Measurements from ENCODE around the gene IFI27L2. TPM values are rescaled to one million over a fixed set of nuclear protein-coding genes. Genes with fewer than 3 reads are reported as not detected.

IFI27L2 gene
- total RNA-seq, 2 experiments from 2014 or later, result 52.6 to 102 TPM

GRCh38 chr14:94102768-94103482 is 26.5 kb downstream of the IFI27L2 start:
- Histone ChIP-seq H3K9me3 (ENCODE audit: low read length) (no peaks in the 10 kb centered on the region), H2AFZ (ENCODE audit: low read length) (no peak overlapping the region), H4K20me1 (ENCODE audit: insufficient read depth, low read length) (no peaks in the 10 kb centered on the region), H3K36me3 (ENCODE audit: insufficient read depth, low read length) (no peaks in the 10 kb centered on the region), H3K4me3 (ENCODE audit: low read depth, low read length, poor library complexity, severe bottlenecking) (no peak overlapping the region), H3K4me2 (ENCODE audit: low read length) (no peak overlapping the region), H3K9me2 (ENCODE audit: insufficient read depth, low read length) (no peaks in the 10 kb centered on the region), H3K79me2 (ENCODE audit: insufficient read depth, low read depth, low read length) (no peaks in the 10 kb centered on the region), H3K27ac (ENCODE audit: low read depth, low read length, poor library complexity, severe bottlenecking) (no peak overlapping the region), H3K4me1 (ENCODE audit: insufficient read depth, low read length, poor library complexity, severe bottlenecking) (no peaks in the 10 kb centered on the region)
- ChIA-PET CTCF (ENCODE audit: unreplicated experiment) (interaction anchor here (0.6 kb wide), 1 partner anchor 27 kb away, joined by 3 read pairs; no protein-coding TSS in a partner anchor), POLR2A (no interaction called here)
- intact Hi-C loops (cut with micrococcal nuclease; ENCODE audit: unreplicated experiment), result no loop called here
- no peak for TF ChIP-seq EZH2phosphoT487 (IDR thresholded peaks at IDR 0.05; ENCODE audit: borderline replicate concordance, low read depth, low read length)
- TF ChIP-seq CTCF (conservative IDR thresholded peaks at IDR 0.05; ENCODE audit: low read length), result no peak
- no TSS peak for BruUV-seq (replicated peaks)
- DNase-seq (ENCODE audit: low spot score), result no peak

- Histone ChIP-seq H2AFZ (ENCODE audit: low read length) (no peak overlapping the region), H3K79me2 (ENCODE audit: insufficient read depth, low read depth, low read length) (no peaks in the 10 kb centered on the region), H3K27ac (ENCODE audit: low read depth, low read length, poor library complexity, severe bottlenecking) (no peak overlapping the region), H3K9me2 (ENCODE audit: insufficient read depth, low read length) (no peaks in the 10 kb centered on the region), H3K4me1 (ENCODE audit: insufficient read depth, low read length, poor library complexity, severe bottlenecking) (no peaks in the 10 kb centered on the region), H4K20me1 (ENCODE audit: insufficient read depth, low read length) (no peaks in the 10 kb centered on the region), H3K4me2 (ENCODE audit: low read length) (no peak overlapping the region), H3K9me3 (ENCODE audit: low read length) (no peaks in the 10 kb centered on the region), H3K4me3 (ENCODE audit: low read depth, low read length, poor library complexity, severe bottlenecking) (no peak overlapping the region), H3K36me3 (ENCODE audit: insufficient read depth, low read length) (peaks cover 5% of the 10 kb centered on the region; the same call in 1 of the 2 replicates)
- DNase-seq (ENCODE audit: low spot score), result no peak
- no peak for TF ChIP-seq CTCF (conservative IDR thresholded peaks at IDR 0.05; ENCODE audit: low read length)
- no peak for TF ChIP-seq EZH2phosphoT487 (IDR thresholded peaks at IDR 0.05; ENCODE audit: borderline replicate concordance, low read depth, low read length)
- ChIA-PET POLR2A (no interaction called here), CTCF (ENCODE audit: unreplicated experiment) (no interaction called here)
- no TSS peak for BruUV-seq (replicated peaks)
- intact Hi-C loops (cut with micrococcal nuclease; ENCODE audit: unreplicated experiment), result no loop called here
Measured at GRCh38 chr14:94101748-94102147, 27.7 kb downstream of the IFI27L2 start.

- TF ChIP-seq CTCF (conservative IDR thresholded peaks at IDR 0.05; ENCODE audit: low read length), result no peak
- no peak for TF ChIP-seq EZH2phosphoT487 (IDR thresholded peaks at IDR 0.05; ENCODE audit: borderline replicate concordance, low read depth, low read length)
- Histone ChIP-seq H3K4me3 (ENCODE audit: low read depth, low read length, poor library complexity, severe bottlenecking) (no peak overlapping the region), H3K9me3 (ENCODE audit: low read length) (no peaks in the 10 kb centered on the region), H2AFZ (ENCODE audit: low read length) (no peak overlapping the region), H3K9me2 (ENCODE audit: insufficient read depth, low read length) (no peaks in the 10 kb centered on the region), H4K20me1 (ENCODE audit: insufficient read depth, low read length) (no peaks in the 10 kb centered on the region), H3K4me1 (ENCODE audit: insufficient read depth, low read length, poor library complexity, severe bottlenecking) (no peaks in the 10 kb centered on the region), H3K79me2 (ENCODE audit: insufficient read depth, low read depth, low read length) (no peaks in the 10 kb centered on the region), H3K36me3 (ENCODE audit: insufficient read depth, low read length) (peaks cover 5% of the 10 kb centered on the region; the same call in 1 of the 2 replicates), H3K4me2 (ENCODE audit: low read length) (no peak overlapping the region), H3K27ac (ENCODE audit: low read depth, low read length, poor library complexity, severe bottlenecking) (no peak overlapping the region)
- ChIA-PET POLR2A (no interaction called here), CTCF (ENCODE audit: unreplicated experiment) (interaction anchor here (0.6 to 1.1 kb wide), 2 partner anchors 65 to 112 kb away, joined by 4 read pairs; no protein-coding TSS in a partner anchor)
- DNase-seq (ENCODE audit: low spot score), result no peak
- intact Hi-C loops (cut with micrococcal nuclease; ENCODE audit: unreplicated experiment), result no loop called here
- no TSS peak for BruUV-seq (replicated peaks)
Measured at GRCh38 chr14:94100847-94101246, 28.6 kb downstream of the IFI27L2 start.
